ENCODE results near the gene KAZN. TPM values are rescaled to one million over a fixed set of nuclear protein-coding genes. Genes with fewer than 3 reads are reported as not detected.

KAZN gene
- total and polyA plus RNA-seq, 4 donors: 7.6 to 18.8 (median 11.2) TPM

- no peak for TF ChIP-seq CTCF (IDR thresholded peaks at IDR 0.05; ENCODE audit: control extremely low read depth, extremely low read depth)
- peaks cover 0 to 3% (median 0%) of the 10 kb centered on the region in 4 donors for H3K36me3 ChIP-seq (ENCODE audit: control insufficient read depth in 4 of 4, insufficient read depth in 4 of 4, low read length in 4 of 4)
- H3K4me1 ChIP-seq (ENCODE audit: control insufficient read depth in 5 of 5, insufficient read depth in 5 of 5, low read length in 5 of 5): no peaks in the 10 kb centered on the region
- WGBS, 2 donors: 79 to 84% methylated on average over 5 of the region's 5 CpGs
- H3K4me3 ChIP-seq: no peak overlapping the region
- H3K27me3 ChIP-seq (ENCODE audit: control insufficient read depth in 3 of 3, insufficient read depth in 3 of 3, low read length in 2 of 3): no peaks in the 10 kb centered on the region
- DNase-seq: no peak
- H3K9ac ChIP-seq (ENCODE audit: insufficient read depth in 1 of 2, low read length in 2 of 2): no peak overlapping the region
- ATAC-seq (ENCODE audit: insufficient read depth, low FRiP score): no peak
- no peak overlapping the region for H3K27ac ChIP-seq (ENCODE audit: low read depth in 1 of 2, low read length in 1 of 2)
- peaks cover 0 to 2% (median 0%) of the 10 kb centered on the region in 4 donors for H3K9me3 ChIP-seq (ENCODE audit: control insufficient read depth in 4 of 4, insufficient read depth in 3 of 4, low read length in 3 of 4)
Measured at GRCh38 chr1:14767075-14767474, 168.6 kb downstream of the KAZN start.

GRCh38 chr1:14768582-14769304 is 170.3 kb downstream of the KAZN start:
- peaks cover 0 to 2% (median 0%) of the 10 kb centered on the region in 4 donors for H3K9me3 ChIP-seq (ENCODE audit: control insufficient read depth in 4 of 4, insufficient read depth in 3 of 4, low read length in 3 of 4)
- DNase-seq (no peak), ATAC-seq (ENCODE audit: insufficient read depth, low FRiP score) (no peak)
- 92 to 95% methylated on average over 6 of the region's 6 CpGs for WGBS, 2 donors
- H3K27ac ChIP-seq (ENCODE audit: low read depth in 1 of 2, low read length in 1 of 2): no peak overlapping the region
- no peaks in the 10 kb centered on the region for H3K4me1 ChIP-seq (ENCODE audit: control insufficient read depth in 5 of 5, insufficient read depth in 5 of 5, low read length in 5 of 5)
- no peaks in the 10 kb centered on the region for H3K27me3 ChIP-seq (ENCODE audit: control insufficient read depth in 3 of 3, insufficient read depth in 3 of 3, low read length in 2 of 3)
- peaks cover 0 to 3% (median 0%) of the 10 kb centered on the region in 4 donors for H3K36me3 ChIP-seq (ENCODE audit: control insufficient read depth in 4 of 4, insufficient read depth in 4 of 4, low read length in 4 of 4)
- H3K9ac ChIP-seq (ENCODE audit: insufficient read depth in 1 of 2, low read length in 2 of 2): no peak overlapping the region
- H3K4me3 ChIP-seq: no peak overlapping the region
- no peak for TF ChIP-seq CTCF (IDR thresholded peaks at IDR 0.05; ENCODE audit: control extremely low read depth, extremely low read depth)

GRCh38 chr1:14769486-14770274 is 171.2 kb downstream of the KAZN start:
- WGBS, 2 donors: 87 to 98% methylated on average over 12 of the region's 12 CpGs
- Histone ChIP-seq H3K27ac (ENCODE audit: low read depth in 1 of 2, low read length in 1 of 2) (no peak overlapping the region), H3K9me3 (ENCODE audit: control insufficient read depth in 4 of 4, insufficient read depth in 3 of 4, low read length in 3 of 4) (peaks cover 0 to 2% (median 0%) of the 10 kb centered on the region in 4 donors), H3K36me3 (ENCODE audit: control insufficient read depth in 4 of 4, insufficient read depth in 4 of 4, low read length in 4 of 4) (peaks cover 0 to 3% (median 0%) of the 10 kb centered on the region in 4 donors), H3K27me3 (ENCODE audit: control insufficient read depth in 3 of 3, insufficient read depth in 3 of 3, low read length in 2 of 3) (no peaks in the 10 kb centered on the region), H3K9ac (ENCODE audit: insufficient read depth in 1 of 2, low read length in 2 of 2) (no peak overlapping the region), H3K4me3 (no peak overlapping the region), H3K4me1 (ENCODE audit: control insufficient read depth in 5 of 5, insufficient read depth in 5 of 5, low read length in 5 of 5) (no peaks in the 10 kb centered on the region)
- DNase-seq (no peak), ATAC-seq (ENCODE audit: insufficient read depth, low FRiP score) (no peak)
- no peak for TF ChIP-seq CTCF (IDR thresholded peaks at IDR 0.05; ENCODE audit: control extremely low read depth, extremely low read depth)

All from lung (tissue), 12 donors.